Skeletal muscle tissue (tissue), 4 donors: ENCODE results near the gene MUC2. TPM values are rescaled to one million over a fixed set of nuclear protein-coding genes. Genes with fewer than 3 reads are reported as not detected.

ENCODE experiments used
- H3K27ac ChIP-seq: one replicate; pipeline ENCODE4 v1.7.0; 2013; ENCODE audit warnings: mild to moderate bottlenecking, low read depth, low read length, inconsistent platforms
- H3K27me3 ChIP-seq, 3 donors: one replicate each; pipeline ENCODE4 v1.7.0; 2013; ENCODE audit warnings: low read length in 3 of 3; ENCODE audit not compliant: control insufficient read depth in 3 of 3, insufficient read depth in 3 of 3
- H3K36me3 ChIP-seq, 3 donors: one replicate each; pipeline ENCODE4 v1.7.0; 2013; ENCODE audit warnings: low read length in 3 of 3; ENCODE audit not compliant: control insufficient read depth in 3 of 3, insufficient read depth in 3 of 3
- H3K4me1 ChIP-seq, 3 donors: one replicate each; pipeline ENCODE4 v1.7.0; 2013; ENCODE audit warnings: low read length in 3 of 3, mild to moderate bottlenecking in 3 of 3; ENCODE audit not compliant: control insufficient read depth in 3 of 3, insufficient read depth in 3 of 3
- H3K4me3 ChIP-seq, 3 donors: one replicate each; pipeline ENCODE4 v1.7.0; 2013; ENCODE audit warnings: low read length in 3 of 3
- H3K9ac ChIP-seq, 3 donors: one replicate each; pipeline ENCODE4 v1.7.0; 2013; ENCODE audit warnings: low read length in 3 of 3, mild to moderate bottlenecking in 3 of 3, moderate library complexity in 2 of 3, low read depth in 1 of 3
- H3K9me3 ChIP-seq, 3 donors: one replicate each; pipeline ENCODE4 v1.7.0; 2013; ENCODE audit warnings: low read length in 3 of 3; ENCODE audit not compliant: control insufficient read depth in 3 of 3
- total RNA-seq: library from RNA; depleted of rRNA; stranded (reverse); fragments of >200 nt; gene quantifications from one replicate; pipeline ENCODE4 v1.2.3, GENCODE V29; 2014
- donor health status: Osteomylitis.

MUC2 gene
- total RNA-seq, 1 donor from 2014 or later = not detected

DNA sequence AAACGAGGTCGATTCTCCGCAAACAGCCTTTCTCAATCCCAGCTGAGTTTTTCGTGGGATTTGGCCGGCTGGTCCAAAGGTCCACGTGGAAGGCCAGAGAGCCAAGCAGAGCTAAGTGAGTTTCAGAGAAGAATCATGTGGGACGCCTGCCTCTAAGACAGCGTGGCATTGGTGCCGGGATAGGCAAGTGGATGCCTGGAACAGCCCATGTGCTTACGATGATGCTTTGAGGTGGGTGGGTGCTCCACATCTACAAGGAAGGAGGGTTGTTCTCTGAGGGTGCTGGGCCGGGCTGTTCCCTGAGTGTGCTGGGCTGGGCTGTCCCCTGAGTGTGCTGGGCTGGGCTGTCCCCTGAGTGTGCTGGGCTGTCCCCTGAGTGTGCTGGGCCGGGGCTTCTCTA lies 41.4 kb downstream of the MUC2 start:
- Histone ChIP-seq H3K36me3 (no peaks in the 10 kb centered on the region), H3K4me3 (no peak overlapping the region), H3K9me3 (no peaks in the 10 kb centered on the region), H3K27ac (no peak overlapping the region), H3K27me3 (peaks cover 2 to 31% (median 30%) of the 10 kb centered on the region in 3 donors), H3K9ac (no peak overlapping the region), H3K4me1 (no peaks in the 10 kb centered on the region)

DNA sequence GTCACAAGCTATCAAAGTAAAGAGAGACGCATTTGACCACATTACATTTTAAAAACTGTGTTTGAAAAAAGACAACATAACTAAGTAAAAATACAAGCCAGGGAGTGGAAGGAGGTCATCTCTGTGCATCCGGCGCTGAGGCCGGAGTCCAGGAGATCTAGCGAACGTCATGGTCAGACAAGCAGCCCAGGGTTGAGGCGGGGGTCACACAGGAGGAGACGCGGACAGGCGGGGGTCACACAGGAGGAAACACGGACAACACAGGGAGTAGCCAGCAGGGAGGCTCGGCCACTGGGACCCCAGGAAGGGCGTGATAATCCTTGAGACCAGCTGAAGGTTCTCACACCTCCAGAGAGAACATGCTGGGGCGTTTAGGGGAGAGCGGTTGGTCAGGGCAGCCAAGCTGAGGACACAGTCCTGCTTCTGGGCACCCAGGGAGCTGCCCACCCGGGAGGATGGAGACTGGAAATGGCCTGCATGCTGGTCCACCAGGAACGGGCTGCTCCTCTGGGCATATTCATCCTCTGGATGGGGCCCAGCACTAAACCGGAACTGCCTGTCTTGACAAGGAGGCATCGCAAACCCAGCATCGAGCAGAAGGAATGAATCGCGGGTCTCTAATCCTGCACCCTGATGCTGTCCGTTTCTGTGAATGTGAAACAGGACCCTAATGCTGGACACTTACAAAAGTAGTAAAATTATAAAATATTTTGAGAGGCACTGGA lies 42.2 kb downstream of the MUC2 start:
- H3K4me1 ChIP-seq = no peaks in the 10 kb centered on the region
- H3K27ac ChIP-seq = no peak overlapping the region
- H3K4me3 ChIP-seq = no peak overlapping the region
- H3K36me3 ChIP-seq = no peaks in the 10 kb centered on the region
- H3K27me3 ChIP-seq = peaks cover 7 to 34% (median 28%) of the 10 kb centered on the region in 3 donors
- no peaks in the 10 kb centered on the region for H3K9me3 ChIP-seq
- H3K9ac ChIP-seq = no peak overlapping the region

DNA sequence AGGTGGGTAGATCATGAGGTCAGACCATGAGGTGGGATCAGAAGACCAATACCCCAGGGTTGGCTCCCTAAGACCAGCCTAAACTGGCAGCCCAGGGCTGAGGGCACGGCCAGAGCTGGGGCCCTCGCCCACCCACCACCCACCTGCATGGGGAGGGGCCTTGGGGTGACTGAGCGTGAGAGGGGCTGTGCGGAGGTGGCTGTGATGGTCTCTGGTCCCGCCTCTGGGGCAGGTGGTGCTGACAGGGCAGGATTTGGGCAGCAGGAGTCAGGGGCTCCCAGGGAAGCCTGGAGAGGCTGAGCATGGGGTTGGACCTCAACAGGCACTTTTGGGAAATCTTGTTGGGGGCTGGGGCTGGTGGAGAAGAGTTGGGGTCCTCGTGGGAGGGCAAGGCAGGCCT lies 43.3 kb downstream of the MUC2 start:
- Histone ChIP-seq H3K4me3 (no peak overlapping the region), H3K27me3 (peaks cover 7 to 38% (median 31%) of the 10 kb centered on the region in 3 donors), H3K9ac (no peak overlapping the region), H3K9me3 (no peaks in the 10 kb centered on the region), H3K27ac (no peak overlapping the region), H3K36me3 (no peaks in the 10 kb centered on the region), H3K4me1 (no peaks in the 10 kb centered on the region)

GRCh38 chr11:1118755-1119603 lies 44.3 kb downstream of the MUC2 start:
- H3K4me3 ChIP-seq = no peak overlapping the region
- no peaks in the 10 kb centered on the region for H3K9me3 ChIP-seq
- H3K27ac ChIP-seq = no peak overlapping the region
- H3K27me3 ChIP-seq = peaks cover 15 to 41% (median 38%) of the 10 kb centered on the region in 3 donors
- no peak overlapping the region for H3K9ac ChIP-seq
- no peaks in the 10 kb centered on the region for H3K36me3 ChIP-seq
- H3K4me1 ChIP-seq = no peaks in the 10 kb centered on the region

DNA sequence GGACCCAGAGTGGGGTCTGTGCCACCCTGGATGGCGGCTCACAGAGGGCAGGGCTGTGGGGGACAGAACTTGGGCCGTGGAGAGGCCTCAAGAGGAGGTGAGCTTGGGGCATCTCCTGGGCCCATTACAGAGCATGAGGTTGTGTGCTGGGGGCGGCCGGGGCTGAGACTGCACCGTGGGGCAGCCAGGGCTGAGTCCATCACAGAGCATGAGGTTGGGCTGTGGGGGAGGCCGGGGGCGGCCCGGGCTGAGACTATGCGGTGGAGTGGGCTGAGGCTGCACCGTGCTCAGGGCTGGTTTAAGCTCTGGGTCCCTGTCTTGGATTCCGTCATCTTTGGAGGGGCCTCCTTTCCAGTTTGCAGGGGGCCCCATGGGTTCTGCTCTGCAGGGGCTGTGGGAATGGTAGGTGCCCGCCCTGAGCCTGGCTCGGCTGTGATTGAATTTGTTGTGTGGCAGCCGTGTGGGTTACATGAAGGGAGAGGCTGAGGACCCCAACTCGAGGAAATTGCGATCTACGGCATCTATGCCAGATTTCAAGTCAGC lies 45.0 kb downstream of the MUC2 start:
- Histone ChIP-seq H3K9me3 (peaks cover 0 to 3% (median 0%) of the 10 kb centered on the region in 3 donors), H3K36me3 (no peaks in the 10 kb centered on the region), H3K27ac (no peak overlapping the region), H3K9ac (no peak overlapping the region), H3K4me1 (no peaks in the 10 kb centered on the region), H3K27me3 (peaks cover 15 to 42% (median 38%) of the 10 kb centered on the region in 3 donors), H3K4me3 (no peak overlapping the region)

DNA sequence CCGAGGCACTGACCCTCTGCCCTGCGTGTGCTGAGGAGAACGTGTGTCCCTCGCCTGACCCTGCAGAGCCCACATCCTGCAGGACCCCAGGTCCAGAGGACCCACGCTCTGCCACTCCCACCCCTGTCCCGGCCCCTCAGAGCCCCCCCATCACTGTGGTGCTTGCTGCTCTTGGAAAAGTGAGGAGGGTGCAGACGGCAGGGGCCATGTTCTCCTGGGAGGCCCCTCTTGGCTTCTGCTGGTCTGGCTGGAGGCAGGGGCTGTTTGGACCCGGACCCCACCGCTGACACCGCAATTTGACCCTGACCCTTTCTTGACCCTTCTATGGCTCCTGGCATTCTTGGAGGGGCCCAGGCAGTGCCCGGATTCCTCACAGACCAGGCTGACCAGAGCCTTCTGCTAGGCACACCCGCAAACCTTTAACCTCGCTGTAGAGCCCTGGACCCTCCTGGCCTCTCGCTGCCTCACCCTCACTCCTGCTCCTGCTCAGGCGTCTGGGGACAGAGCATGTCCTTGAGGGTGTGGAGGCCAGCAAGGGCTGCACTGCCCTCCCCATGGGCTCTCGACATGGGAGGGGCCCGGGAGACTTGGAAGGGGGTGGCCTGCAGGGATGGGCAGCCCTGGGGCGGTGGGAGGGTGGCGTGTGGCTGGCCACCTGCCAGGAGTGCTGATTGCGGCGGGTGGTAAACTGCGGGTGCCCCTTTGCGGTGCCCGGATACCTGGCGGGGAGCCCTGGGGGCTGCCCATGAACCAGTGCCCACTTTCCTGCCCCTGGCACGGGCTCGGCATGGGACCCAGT lies 46.1 kb downstream of the MUC2 start:
- Histone ChIP-seq H3K27ac (no peak overlapping the region), H3K9me3 (peaks cover 0 to 3% (median 0%) of the 10 kb centered on the region in 3 donors), H3K4me3 (no peak overlapping the region), H3K9ac (no peak overlapping the region), H3K4me1 (no peaks in the 10 kb centered on the region), H3K27me3 (peaks cover 15 to 42% (median 38%) of the 10 kb centered on the region in 3 donors), H3K36me3 (no peaks in the 10 kb centered on the region)

GRCh38 chr11:1121331-1121812 lies 46.7 kb downstream of the MUC2 start:
- no peak overlapping the region for H3K27ac ChIP-seq
- H3K4me1 ChIP-seq = no peaks in the 10 kb centered on the region
- no peak overlapping the region for H3K9ac ChIP-seq
- no peaks in the 10 kb centered on the region for H3K36me3 ChIP-seq
- H3K27me3 ChIP-seq = peaks cover 16 to 45% (median 38%) of the 10 kb centered on the region in 3 donors
- H3K4me3 ChIP-seq = no peak overlapping the region
- H3K9me3 ChIP-seq = peaks cover 0 to 3% (median 0%) of the 10 kb centered on the region in 3 donors

DNA sequence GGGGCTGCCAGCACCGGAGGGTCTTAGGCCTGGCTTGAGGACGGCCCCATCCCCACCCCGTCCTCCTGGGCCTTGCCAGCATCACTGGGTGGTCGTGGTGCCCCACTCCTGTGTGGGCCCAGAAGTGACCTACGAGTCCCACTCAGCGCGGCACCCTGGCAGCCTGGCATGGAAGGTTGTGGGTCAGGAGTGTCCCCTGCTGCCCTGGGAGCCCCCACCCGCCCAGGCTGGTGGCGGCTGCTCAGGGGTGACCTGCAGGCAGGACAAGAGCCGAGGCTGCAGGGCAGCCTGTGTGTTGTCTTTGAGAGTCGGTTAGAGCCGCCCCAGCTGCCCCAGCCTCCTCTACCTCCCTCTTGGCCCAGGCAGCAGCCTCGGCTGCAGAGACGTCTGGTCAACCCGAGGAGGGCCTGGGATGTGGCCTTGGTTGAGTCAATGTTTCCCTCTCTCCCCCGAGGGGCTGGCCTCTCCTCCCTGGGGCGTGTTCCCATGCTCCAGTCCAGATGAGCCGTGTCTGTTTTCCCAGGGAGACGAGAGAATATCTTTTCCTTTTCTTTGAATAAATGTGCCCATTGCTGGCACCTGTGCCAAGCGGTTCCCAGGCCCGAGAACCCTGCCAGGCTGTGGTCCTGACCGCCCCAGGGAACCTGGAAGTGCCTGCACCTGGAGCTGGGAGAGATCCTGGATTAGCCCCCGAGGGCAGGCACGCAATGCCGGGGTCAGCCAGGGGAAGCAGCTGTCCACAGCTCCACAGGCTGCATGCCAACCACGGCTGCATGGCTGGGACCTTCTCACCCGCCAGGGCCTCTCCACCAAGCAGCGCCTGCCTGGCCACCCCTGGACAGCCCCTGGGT lies 47.4 kb downstream of the MUC2 start:
- no peak overlapping the region for H3K4me3 ChIP-seq
- H3K4me1 ChIP-seq = no peaks in the 10 kb centered on the region
- no peak overlapping the region for H3K27ac ChIP-seq
- H3K9ac ChIP-seq = no peak overlapping the region
- no peaks in the 10 kb centered on the region for H3K36me3 ChIP-seq
- H3K27me3 ChIP-seq = peaks cover 22 to 49% (median 38%) of the 10 kb centered on the region in 3 donors
- peaks cover 0 to 3% (median 0%) of the 10 kb centered on the region in 3 donors for H3K9me3 ChIP-seq

DNA sequence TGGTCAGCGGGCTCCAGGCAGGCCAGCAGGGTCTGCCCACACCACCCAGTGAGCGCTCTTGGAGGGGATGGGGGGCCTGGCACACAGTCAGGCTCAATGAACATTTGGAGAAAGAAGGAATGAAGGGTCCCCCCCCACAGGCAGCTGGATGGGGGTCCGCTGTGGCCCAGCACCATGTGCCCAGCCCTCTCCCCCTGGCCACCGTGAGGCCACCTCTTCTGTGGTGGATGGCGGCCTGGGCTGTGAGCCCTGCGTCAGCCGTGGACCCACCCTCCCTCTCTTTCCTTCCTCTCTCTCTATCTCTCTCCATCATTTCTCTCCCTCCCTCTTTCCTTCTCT lies 48.0 kb downstream of the MUC2 start:
- Histone ChIP-seq H3K9ac (no peak overlapping the region), H3K9me3 (peaks cover 0 to 3% (median 0%) of the 10 kb centered on the region in 3 donors), H3K36me3 (no peaks in the 10 kb centered on the region), H3K4me3 (no peak overlapping the region), H3K27ac (no peak overlapping the region), H3K4me1 (no peaks in the 10 kb centered on the region), H3K27me3 (peaks cover 22 to 54% (median 43%) of the 10 kb centered on the region in 3 donors)
